ENCODE results near the gene ZNF428. TPM values are rescaled to one million over a fixed set of nuclear protein-coding genes. Genes with fewer than 3 reads are reported as not detected.
"Not testable (repeated sequence)": the region's sequence is repeated elsewhere in the genome, so short reads cannot be mapped to it uniquely, and the experiment has no call there.

ZNF428 gene
- total RNA-seq, 1 donor: 37.3 TPM

GRCh38 chr19:43589277-43589676 lies 30.2 kb downstream of the ZNF428 start:
- no peaks in the 10 kb centered on the region for H3K27me3 ChIP-seq (ENCODE audit: insufficient read depth, low read length)
- peaks cover 26% of the 10 kb centered on the region for H4K20me1 ChIP-seq (ENCODE audit: insufficient read depth, low read length)
- no peak for DNase-seq (ENCODE audit: insufficient read length, low spot score, missing footprints)
- no peak overlapping the region for H3K4me3 ChIP-seq (ENCODE audit: insufficient read depth, low read length)
- no peak for TF ChIP-seq CTCF (IDR thresholded peaks at IDR 0.05; ENCODE audit: extremely low read depth, low read depth, low read length)
- no peak overlapping the region for H2AFZ ChIP-seq (ENCODE audit: low read length)
- H3K4me2 ChIP-seq (ENCODE audit: insufficient read depth, low read length): no peak overlapping the region
- peaks cover 55% of the 10 kb centered on the region for H3K79me2 ChIP-seq (ENCODE audit: insufficient read depth, low read length)
- peaks cover 7% of the 10 kb centered on the region for H3K4me1 ChIP-seq (ENCODE audit: insufficient read depth, low read length)
- no peaks in the 10 kb centered on the region for H3K9me3 ChIP-seq (ENCODE audit: low read depth, low read length)
- H3K36me3 ChIP-seq (ENCODE audit: insufficient read depth, low read length): peaks cover 50% of the 10 kb centered on the region
- no peak overlapping the region for H3K27ac ChIP-seq (ENCODE audit: low read depth, low read length)

- not testable (repeated sequence) for H3K4me2 ChIP-seq (ENCODE audit: insufficient read depth, low read length); H3K27ac ChIP-seq (ENCODE audit: low read depth, low read length); H3K9me3 ChIP-seq (ENCODE audit: low read depth, low read length); DNase-seq (ENCODE audit: insufficient read length, low spot score, missing footprints); H3K27me3 ChIP-seq (ENCODE audit: insufficient read depth, low read length); H3K4me1 ChIP-seq (ENCODE audit: insufficient read depth, low read length); H3K4me3 ChIP-seq (ENCODE audit: insufficient read depth, low read length); H2AFZ ChIP-seq (ENCODE audit: low read length)
- Histone ChIP-seq H3K79me2 (ENCODE audit: insufficient read depth, low read length) (peaks cover 33% of the 10 kb centered on the region), H3K36me3 (ENCODE audit: insufficient read depth, low read length) (peaks cover 31% of the 10 kb centered on the region), H4K20me1 (ENCODE audit: insufficient read depth, low read length) (peaks cover 14% of the 10 kb centered on the region)
These were observed 32.4 kb downstream of the ZNF428 start for GRCh38 chr19:43587029-43587428.

- DNase-seq (ENCODE audit: insufficient read length, low spot score, missing footprints): peak; percentile 4
- peaks cover 28% of the 10 kb centered on the region for H3K79me2 ChIP-seq (ENCODE audit: insufficient read depth, low read length)
- H4K20me1 ChIP-seq (ENCODE audit: insufficient read depth, low read length): peaks cover 14% of the 10 kb centered on the region
- H3K27ac ChIP-seq (ENCODE audit: low read depth, low read length): no peak overlapping the region
- TF ChIP-seq CTCF (IDR thresholded peaks at IDR 0.05; ENCODE audit: extremely low read depth, low read depth, low read length): no peak
- H3K4me3 ChIP-seq (ENCODE audit: insufficient read depth, low read length): no peak overlapping the region
- no peaks in the 10 kb centered on the region for H3K27me3 ChIP-seq (ENCODE audit: insufficient read depth, low read length)
- no peak overlapping the region for H2AFZ ChIP-seq (ENCODE audit: low read length)
- H3K4me1 ChIP-seq (ENCODE audit: insufficient read depth, low read length): no peaks in the 10 kb centered on the region
- no peaks in the 10 kb centered on the region for H3K9me3 ChIP-seq (ENCODE audit: low read depth, low read length)
- H3K4me2 ChIP-seq (ENCODE audit: insufficient read depth, low read length): no peak overlapping the region
- peaks cover 30% of the 10 kb centered on the region for H3K36me3 ChIP-seq (ENCODE audit: insufficient read depth, low read length)
These were observed 33.1 kb downstream of the ZNF428 start for GRCh38 chr19:43586346-43586745.

GRCh38 chr19:43584484-43584883 lies 34.9 kb downstream of the ZNF428 start:
- peaks cover 15% of the 10 kb centered on the region for H3K36me3 ChIP-seq (ENCODE audit: insufficient read depth, low read length)
- H3K79me2 ChIP-seq (ENCODE audit: insufficient read depth, low read length): peaks cover 12% of the 10 kb centered on the region
- no peak overlapping the region for H3K4me3 ChIP-seq (ENCODE audit: insufficient read depth, low read length)
- no peaks in the 10 kb centered on the region for H3K4me1 ChIP-seq (ENCODE audit: insufficient read depth, low read length)
- H3K4me2 ChIP-seq (ENCODE audit: insufficient read depth, low read length): no peak overlapping the region
- peaks cover 3% of the 10 kb centered on the region for H4K20me1 ChIP-seq (ENCODE audit: insufficient read depth, low read length)
- no peaks in the 10 kb centered on the region for H3K27me3 ChIP-seq (ENCODE audit: insufficient read depth, low read length)
- H2AFZ ChIP-seq (ENCODE audit: low read length): no peak overlapping the region
- no peak for TF ChIP-seq CTCF (IDR thresholded peaks at IDR 0.05; ENCODE audit: extremely low read depth, low read depth, low read length)
- H3K9me3 ChIP-seq (ENCODE audit: low read depth, low read length): no peaks in the 10 kb centered on the region
- no peak overlapping the region for H3K27ac ChIP-seq (ENCODE audit: low read depth, low read length)
- peak; percentile 39 for DNase-seq (ENCODE audit: insufficient read length, low spot score, missing footprints)
